ENCODE data around the gene E2F7. TPM values are rescaled to one million over a fixed set of nuclear protein-coding genes. Genes with fewer than 3 reads are reported as not detected.
"Not testable (repeated sequence)": the region's sequence is repeated elsewhere in the genome, so short reads cannot be mapped to it uniquely, and the experiment has no call there.

Gene E2F7
- total RNA-seq, 1 donor from 2014 or later = 0.29 TPM

- H3K27ac ChIP-seq = no peak overlapping the region
- H3K27me3 ChIP-seq = no peaks in the 10 kb centered on the region
- TF ChIP-seq, protein P1, sequence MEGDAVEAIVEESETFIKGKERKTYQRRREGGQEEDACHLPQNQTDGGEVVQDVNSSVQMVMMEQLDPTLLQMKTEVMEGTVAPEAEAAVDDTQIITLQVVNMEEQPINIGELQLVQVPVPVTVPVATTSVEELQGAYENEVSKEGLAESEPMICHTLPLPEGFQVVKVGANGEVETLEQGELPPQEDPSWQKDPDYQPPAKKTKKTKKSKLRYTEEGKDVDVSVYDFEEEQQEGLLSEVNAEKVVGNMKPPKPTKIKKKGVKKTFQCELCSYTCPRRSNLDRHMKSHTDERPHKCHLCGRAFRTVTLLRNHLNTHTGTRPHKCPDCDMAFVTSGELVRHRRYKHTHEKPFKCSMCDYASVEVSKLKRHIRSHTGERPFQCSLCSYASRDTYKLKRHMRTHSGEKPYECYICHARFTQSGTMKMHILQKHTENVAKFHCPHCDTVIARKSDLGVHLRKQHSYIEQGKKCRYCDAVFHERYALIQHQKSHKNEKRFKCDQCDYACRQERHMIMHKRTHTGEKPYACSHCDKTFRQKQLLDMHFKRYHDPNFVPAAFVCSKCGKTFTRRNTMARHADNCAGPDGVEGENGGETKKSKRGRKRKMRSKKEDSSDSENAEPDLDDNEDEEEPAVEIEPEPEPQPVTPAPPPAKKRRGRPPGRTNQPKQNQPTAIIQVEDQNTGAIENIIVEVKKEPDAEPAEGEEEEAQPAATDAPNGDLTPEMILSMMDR (IDR thresholded peaks at IDR 0.05) = no peak
- no peak for ATAC-seq
- H3K36me3 ChIP-seq = no peaks in the 10 kb centered on the region
- no peak overlapping the region for H3K4me3 ChIP-seq
- no peaks in the 10 kb centered on the region for H3K4me1 ChIP-seq
- intact Hi-C loops (cut with DNase I) = no loop called here
- DNase-seq = no peak
- H3K9me3 ChIP-seq = no peaks in the 10 kb centered on the region
These were observed 38.9 kb upstream of the E2F7 start for GRCh38 chr12:77104286-77104685.

DNA sequence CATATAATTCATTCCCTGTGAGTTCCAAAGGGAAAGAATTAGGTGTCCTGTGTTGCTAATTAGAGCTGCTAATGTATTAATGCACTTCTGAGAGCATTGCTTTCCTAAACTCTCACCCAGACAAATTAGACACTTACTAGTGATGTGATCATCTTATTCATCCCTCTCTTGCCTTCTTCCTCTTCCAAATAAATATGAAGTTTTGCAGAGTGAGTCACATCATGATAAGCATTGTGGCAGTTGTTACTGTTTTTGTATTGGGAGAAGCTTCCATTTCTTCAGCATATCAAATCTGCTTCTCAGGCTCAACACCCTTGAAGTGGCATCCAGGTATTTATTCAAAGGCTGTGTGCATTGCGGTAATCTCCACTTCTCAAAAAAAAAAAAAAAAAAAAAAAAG, 37.3 kb upstream of the E2F7 start:
- no peaks in the 10 kb centered on the region for H3K4me1 ChIP-seq
- no peaks in the 10 kb centered on the region for H3K36me3 ChIP-seq
- no peak overlapping the region for H3K4me3 ChIP-seq
- H3K27me3 ChIP-seq = no peaks in the 10 kb centered on the region
- DNase-seq (no peak), ATAC-seq (no peak)
- no peak overlapping the region for H3K27ac ChIP-seq
- TF ChIP-seq, protein P1 (IDR thresholded peaks at IDR 0.05) = no peak
- H3K9me3 ChIP-seq = no peaks in the 10 kb centered on the region
- intact Hi-C loops (cut with DNase I) = no loop called here

DNA sequence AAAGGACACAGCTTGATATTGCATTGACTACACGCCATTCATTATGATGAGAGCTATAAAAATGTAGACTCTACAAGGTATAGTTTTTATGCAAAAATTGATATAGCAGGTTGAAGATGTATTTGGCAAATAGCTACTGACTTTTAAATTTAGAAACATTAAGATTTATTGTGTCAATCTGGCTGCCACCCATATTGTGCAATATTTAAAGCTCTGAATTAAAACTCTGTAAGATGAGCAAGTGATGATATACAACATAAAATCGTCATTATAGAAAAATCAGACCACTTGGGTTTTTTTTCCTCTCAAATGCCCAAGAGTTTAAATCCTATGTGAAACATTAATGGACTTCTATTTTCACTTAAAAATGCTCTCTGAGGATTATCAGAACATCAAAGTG, 36.8 kb upstream of the E2F7 start:
- H3K4me3 ChIP-seq = no peak overlapping the region
- TF ChIP-seq, protein P1 (IDR thresholded peaks at IDR 0.05) = no peak
- ATAC-seq (no peak), DNase-seq (no peak)
- no peaks in the 10 kb centered on the region for H3K4me1 ChIP-seq
- no peaks in the 10 kb centered on the region for H3K9me3 ChIP-seq
- intact Hi-C loops (cut with DNase I) = no loop called here
- no peaks in the 10 kb centered on the region for H3K27me3 ChIP-seq
- no peaks in the 10 kb centered on the region for H3K36me3 ChIP-seq
- H3K27ac ChIP-seq = no peak overlapping the region

GRCh38 chr12:77099799-77100198, 34.4 kb upstream of the E2F7 start:
- Histone ChIP-seq H3K4me3 (no peak overlapping the region), H3K9me3 (no peaks in the 10 kb centered on the region), H3K27me3 (no peaks in the 10 kb centered on the region), H3K4me1 (no peaks in the 10 kb centered on the region), H3K36me3 (no peaks in the 10 kb centered on the region), H3K27ac (no peak overlapping the region)
- DNase-seq = no peak
- intact Hi-C loops (cut with DNase I) = no loop called here
- ATAC-seq = no peak
- TF ChIP-seq, protein P1 (IDR thresholded peaks at IDR 0.05) = no peak

- Histone ChIP-seq H3K4me3 (no peak overlapping the region), H3K4me1 (no peaks in the 10 kb centered on the region), H3K36me3 (no peaks in the 10 kb centered on the region), H3K27ac (no peak overlapping the region), H3K27me3 (no peaks in the 10 kb centered on the region), H3K9me3 (no peaks in the 10 kb centered on the region)
- intact Hi-C loops (cut with DNase I) = no loop called here
- no peak for ATAC-seq
- TF ChIP-seq, protein P1 (IDR thresholded peaks at IDR 0.05) = no peak
- DNase-seq = no peak
These were observed 32.5 kb upstream of the E2F7 start for GRCh38 chr12:77097846-77098245.

- H3K9me3 ChIP-seq; H3K4me3 ChIP-seq; H3K27ac ChIP-seq; intact Hi-C loops (cut with DNase I); H3K36me3 ChIP-seq; H3K27me3 ChIP-seq; ATAC-seq; DNase-seq; H3K4me1 ChIP-seq: not testable (repeated sequence)
These were observed 26.9 kb upstream of the E2F7 start for GRCh38 chr12:77092227-77092626.

All from upper lobe of right lung (tissue), 1 donor.